HG03135 (cell line): ENCODE measurements around the gene IRF6.
A peak's percentile ranks its signal among the peaks of the same experiment; 100 is the strongest.

Source experiments
- ATAC-seq: cut with Tn5 transposase; IDR thresholded peaks from one replicate; pipeline ENCODE4 v1.9.1; 2021; ENCODE audit warnings: mild to moderate bottlenecking, moderate library complexity; ENCODE audit not compliant: unreplicated experiment

The IRF6 gene

GRCh38 chr1:209805875-209806760 lies at the start of gene IRF6:
TSS of gene IRF6 (minus strand) at chr1:209806142. CDS start at chr1:209801413, 4,729 bp downstream.
- peak; percentile 96 for ATAC-seq

GRCh38 chr1:209855623-209856022 lies 49.7 kb upstream of the IRF6 start:
- ATAC-seq: no peak

GRCh38 chr1:209855006-209855405 lies 49.1 kb upstream of the IRF6 start:
- ATAC-seq: no peak

GRCh38 chr1:209854196-209854595 lies 48.3 kb upstream of the IRF6 start:
- ATAC-seq: no peak

- ATAC-seq: no peak
These were observed 47.7 kb upstream of the IRF6 start for GRCh38 chr1:209853676-209854075.

GRCh38 chr1:209850342-209850979 lies 44.5 kb upstream of the IRF6 start:
- no peak for ATAC-seq

GRCh38 chr1:209849388-209849787 lies 43.4 kb upstream of the IRF6 start:
- no peak for ATAC-seq

GRCh38 chr1:209845408-209845725 lies 39.4 kb upstream of the IRF6 start:
- ATAC-seq: no peak

GRCh38 chr1:209844695-209845407 lies 38.9 kb upstream of the IRF6 start:
- ATAC-seq: no peak

GRCh38 chr1:209840611-209841010 lies 34.7 kb upstream of the IRF6 start:
- no peak for ATAC-seq

GRCh38 chr1:209839875-209840546 lies 34.1 kb upstream of the IRF6 start:
- no peak for ATAC-seq

GRCh38 chr1:209838537-209838936 lies 32.6 kb upstream of the IRF6 start:
- no peak for ATAC-seq

GRCh38 chr1:209837671-209838070 lies 31.7 kb upstream of the IRF6 start:
- no peak for ATAC-seq

- no peak for ATAC-seq
These were observed 29.9 kb upstream of the IRF6 start for GRCh38 chr1:209835782-209836298.

- ATAC-seq: no peak
These were observed 25.7 kb upstream of the IRF6 start for GRCh38 chr1:209831615-209832014.

GRCh38 chr1:209830722-209831121 lies 24.8 kb upstream of the IRF6 start:
- ATAC-seq: no peak

- ATAC-seq: no peak
These were observed 23.8 kb upstream of the IRF6 start for GRCh38 chr1:209829716-209830115.

GRCh38 chr1:209827384-209828262 lies 21.7 kb upstream of the IRF6 start, which contains the start of gene UTP25:
TSS of gene UTP25 (plus strand) at chr1:209827972. CDS start at chr1:209828064, 92 bp downstream.
- ATAC-seq: peak; percentile 89

GRCh38 chr1:209825591-209826434 lies 19.9 kb upstream of the IRF6 start:
- ATAC-seq: no peak
